GM18868 (cell line): ENCODE results near the gene RPS14.
"Not testable (repeated sequence)": the region's sequence is repeated elsewhere in the genome, so short reads cannot be mapped to it uniquely, and the experiment has no call there.

ENCODE experiments used
- ATAC-seq: cut with Tn5 transposase; IDR thresholded peaks from one replicate; pipeline ENCODE4 v1.9.1; 2021; ENCODE audit warnings: mild to moderate bottlenecking, moderate library complexity; ENCODE audit not compliant: unreplicated experiment

Gene RPS14

GRCh38 chr5:150446583-150446982, 3.0 kb downstream of the RPS14 start:
- no peak for ATAC-seq

- no peak for ATAC-seq
Measured at GRCh38 chr5:150446088-150446487, 3.5 kb downstream of the RPS14 start.

GRCh38 chr5:150444770-150445169, 4.8 kb downstream of the RPS14 start:
- ATAC-seq: no peak

- no peak for ATAC-seq
Measured at GRCh38 chr5:150443242-150444075, 6.1 kb downstream of the RPS14 start.

GRCh38 chr5:150442699-150443080, 6.8 kb downstream of the RPS14 start:
- no peak for ATAC-seq

GRCh38 chr5:150441813-150442698, 7.5 kb downstream of the RPS14 start:
- no peak for ATAC-seq

GRCh38 chr5:150440948-150441812, 8.4 kb downstream of the RPS14 start:
- ATAC-seq: no peak

- ATAC-seq: no peak
Measured at GRCh38 chr5:150438873-150439546, 10.5 kb downstream of the RPS14 start.

- peak; percentile 94 for ATAC-seq
Measured at GRCh38 chr5:150436141-150436680, 13.3 kb downstream of the RPS14 start.

GRCh38 chr5:150434464-150434863, 15.1 kb downstream of the RPS14 start:
- no peak for ATAC-seq

- ATAC-seq: no peak
Measured at GRCh38 chr5:150431574-150431973, 18.0 kb downstream of the RPS14 start.

- no peak for ATAC-seq
Measured at GRCh38 chr5:150431048-150431447, 18.5 kb downstream of the RPS14 start.

- ATAC-seq: peak; percentile 89
Measured at GRCh38 chr5:150429410-150429873, 20.1 kb downstream of the RPS14 start.

GRCh38 chr5:150428978-150429377, 20.6 kb downstream of the RPS14 start:
- no peak for ATAC-seq

- ATAC-seq: no peak
Measured at GRCh38 chr5:150428106-150428876, 21.2 kb downstream of the RPS14 start.

- not testable (repeated sequence) for ATAC-seq
Measured at GRCh38 chr5:150426165-150426564, 23.4 kb downstream of the RPS14 start.

- no peak for ATAC-seq
Measured at GRCh38 chr5:150422758-150423157, 26.8 kb downstream of the RPS14 start.

GRCh38 chr5:150422075-150422474, 27.5 kb downstream of the RPS14 start:
- ATAC-seq: no peak

GRCh38 chr5:150419630-150420270, 29.8 kb downstream of the RPS14 start:
- peak; percentile 82 for ATAC-seq
